HG03521 (cell line): Measurements from ENCODE around the gene C12orf42.

Source experiments
- ATAC-seq: cut with Tn5 transposase; IDR thresholded peaks from one replicate; pipeline ENCODE4 v1.9.1; 2021; ENCODE audit warnings: mild to moderate bottlenecking, moderate library complexity; ENCODE audit not compliant: unreplicated experiment

Gene C12orf42

DNA sequence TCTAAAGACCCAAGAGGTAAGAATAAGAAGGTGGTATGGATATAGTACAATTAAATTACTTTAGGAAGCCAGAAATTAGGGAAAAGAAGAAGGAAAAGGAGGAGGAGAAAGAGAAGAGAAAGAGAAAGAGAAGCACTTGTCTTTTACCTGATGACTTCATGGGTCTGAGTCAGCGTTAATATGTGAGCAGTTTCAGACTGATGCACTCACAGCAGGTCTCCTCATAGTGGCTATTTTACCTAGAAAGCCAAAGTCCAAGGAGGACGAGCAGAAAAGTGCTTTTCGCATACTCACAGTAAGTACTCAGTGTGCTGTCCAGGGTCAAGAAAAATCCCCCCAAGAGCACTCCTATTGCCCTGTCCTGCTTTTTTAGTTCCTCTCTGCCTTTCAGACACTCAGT is 222.1 kb downstream of the C12orf42 start:
- no peak for ATAC-seq

DNA sequence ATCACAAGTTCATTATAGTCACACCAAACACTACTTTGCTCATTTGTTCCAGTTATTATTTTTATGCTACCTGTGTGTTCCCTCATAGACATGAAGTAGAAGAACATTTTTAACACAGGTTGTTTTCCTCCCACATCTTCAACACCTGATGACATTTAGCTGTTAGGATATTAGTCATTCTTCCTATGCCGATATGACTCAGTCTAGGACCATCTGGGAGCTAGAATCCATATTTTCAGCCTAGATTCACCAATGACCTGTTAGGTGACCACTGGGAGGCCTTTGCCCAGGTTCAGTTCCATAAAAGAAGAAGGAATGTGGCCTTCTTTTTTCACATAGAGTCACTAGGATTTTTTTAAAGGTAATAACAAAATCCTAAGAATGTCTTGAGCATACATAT is 222.8 kb downstream of the C12orf42 start:
- ATAC-seq = no peak

DNA sequence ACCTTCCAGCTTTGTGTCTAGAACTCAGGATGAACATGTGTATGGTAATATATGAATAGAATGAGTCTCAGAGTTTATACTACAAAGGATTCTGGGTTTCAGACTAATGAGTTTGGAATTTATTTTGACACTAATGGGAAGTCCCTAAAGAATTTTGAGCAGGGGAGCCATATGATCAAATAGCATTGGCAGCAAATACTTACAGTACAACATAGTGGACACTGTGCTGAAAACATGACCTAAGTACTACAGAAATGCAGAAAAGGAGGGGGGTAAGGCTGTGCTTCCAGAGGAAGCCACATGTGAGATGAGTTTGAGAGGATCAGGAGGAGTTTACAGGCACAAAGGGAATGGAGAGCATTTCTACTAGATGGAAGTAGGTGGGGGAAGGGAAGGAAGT is 225.8 kb downstream of the C12orf42 start:
- ATAC-seq = no peak

DNA sequence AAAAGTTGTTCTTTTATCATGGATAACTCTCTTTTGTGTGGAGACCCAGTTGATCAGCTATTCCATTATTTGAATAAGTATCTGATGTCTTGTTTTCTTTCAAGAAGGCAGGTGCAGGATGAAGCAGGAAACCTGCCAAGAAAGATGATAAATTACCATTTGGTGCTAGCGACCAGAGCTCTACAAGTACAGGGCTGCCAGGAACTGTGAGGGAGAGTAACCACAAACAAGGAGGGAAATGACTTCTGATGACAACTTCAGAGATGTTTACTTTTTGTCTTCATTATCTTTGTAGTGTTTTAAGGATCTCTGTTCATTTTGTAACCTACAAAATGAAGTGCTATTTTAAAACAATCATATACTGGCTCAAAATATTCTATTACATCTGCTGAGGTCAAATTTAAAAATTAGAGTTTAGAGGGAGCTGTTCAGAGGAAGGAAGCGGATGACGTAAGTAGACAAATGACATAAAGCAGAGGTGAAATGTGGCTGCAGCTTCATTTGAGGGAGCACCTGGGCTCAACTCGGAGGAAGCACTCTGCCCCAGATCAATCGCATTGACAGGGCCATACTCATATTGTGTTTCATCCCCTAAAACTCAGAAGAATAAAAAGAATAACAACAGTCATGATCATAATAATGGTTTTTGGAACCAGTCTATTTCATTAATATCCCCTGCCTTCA is 226.8 kb downstream of the C12orf42 start:
- ATAC-seq = no peak

DNA sequence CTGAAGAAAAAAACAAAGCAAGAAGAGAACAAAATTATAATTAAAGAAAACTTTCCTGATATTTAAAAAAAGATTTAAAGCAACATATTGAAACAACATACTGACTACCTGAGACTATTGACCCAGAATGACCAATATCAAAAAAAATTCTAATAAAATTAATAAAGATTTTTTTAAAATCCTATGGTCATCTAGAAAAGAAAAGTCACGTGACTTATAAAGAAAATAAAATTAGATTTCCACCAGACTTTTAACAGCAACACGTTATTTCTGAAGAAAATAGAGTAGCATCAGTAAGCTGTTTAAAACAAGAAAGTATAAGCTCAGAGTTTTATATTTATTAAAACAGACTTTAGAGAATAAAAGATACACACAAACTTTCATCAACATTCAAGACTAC is 238.0 kb downstream of the C12orf42 start:
- ATAC-seq = no peak
